ENCODE measurements around the gene HSD17B1.
"Not testable (repeated sequence)": the region's sequence is repeated elsewhere in the genome, so short reads cannot be mapped to it uniquely, and the experiment has no call there.

The HSD17B1 gene

DNA sequence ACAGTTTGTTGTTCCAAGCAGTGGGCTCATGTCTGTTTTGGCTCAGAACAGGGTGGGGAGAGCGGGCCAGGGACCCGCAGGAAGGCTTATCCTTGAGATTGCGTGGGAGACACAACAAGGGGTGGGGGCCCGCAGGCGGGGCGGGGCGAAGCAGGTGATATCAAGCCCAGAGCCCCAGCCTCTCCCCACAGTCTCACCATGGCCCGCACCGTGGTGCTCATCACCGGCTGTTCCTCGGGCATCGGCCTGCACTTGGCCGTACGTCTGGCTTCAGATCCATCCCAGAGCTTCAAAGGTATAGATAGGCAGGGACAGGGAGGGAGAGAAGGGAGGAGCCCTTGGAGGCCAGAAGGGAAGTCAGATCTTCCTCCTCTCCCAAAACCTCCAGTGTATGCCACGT, at the start of gene HSD17B1:
HSD17B1 (plus strand) TSS at position 188 of the 400 bp plus-strand sequence; CDS start at position 199, 11 bp downstream.
- not testable (repeated sequence) for DNase-seq (ENCODE audit: low read depth, low spot score)

DNA sequence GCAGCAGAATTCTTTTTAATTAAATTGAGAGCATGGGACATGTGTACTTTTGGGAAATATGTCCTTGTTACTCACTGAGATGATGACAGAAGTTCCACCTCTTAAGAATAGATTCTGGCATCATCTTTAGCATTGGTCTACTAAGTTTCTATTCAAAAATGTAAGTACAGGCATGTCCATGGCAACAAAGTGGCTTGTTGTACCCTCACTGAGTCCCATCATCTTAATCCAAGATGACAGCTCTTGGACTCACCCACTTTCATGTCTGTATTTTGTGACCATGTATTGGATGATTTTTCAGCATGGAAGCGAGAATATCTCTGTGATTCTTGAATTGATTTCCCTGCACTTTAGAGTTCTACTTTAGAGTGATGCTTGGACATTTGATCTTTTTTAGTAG, 49.8 kb upstream of the HSD17B1 start:
- no peak for DNase-seq (ENCODE audit: low read depth, low spot score)

GRCh38 chr17:42507671-42508070, 45.1 kb upstream of the HSD17B1 start:
- DNase-seq (ENCODE audit: low read depth, low spot score), result no peak

DNA sequence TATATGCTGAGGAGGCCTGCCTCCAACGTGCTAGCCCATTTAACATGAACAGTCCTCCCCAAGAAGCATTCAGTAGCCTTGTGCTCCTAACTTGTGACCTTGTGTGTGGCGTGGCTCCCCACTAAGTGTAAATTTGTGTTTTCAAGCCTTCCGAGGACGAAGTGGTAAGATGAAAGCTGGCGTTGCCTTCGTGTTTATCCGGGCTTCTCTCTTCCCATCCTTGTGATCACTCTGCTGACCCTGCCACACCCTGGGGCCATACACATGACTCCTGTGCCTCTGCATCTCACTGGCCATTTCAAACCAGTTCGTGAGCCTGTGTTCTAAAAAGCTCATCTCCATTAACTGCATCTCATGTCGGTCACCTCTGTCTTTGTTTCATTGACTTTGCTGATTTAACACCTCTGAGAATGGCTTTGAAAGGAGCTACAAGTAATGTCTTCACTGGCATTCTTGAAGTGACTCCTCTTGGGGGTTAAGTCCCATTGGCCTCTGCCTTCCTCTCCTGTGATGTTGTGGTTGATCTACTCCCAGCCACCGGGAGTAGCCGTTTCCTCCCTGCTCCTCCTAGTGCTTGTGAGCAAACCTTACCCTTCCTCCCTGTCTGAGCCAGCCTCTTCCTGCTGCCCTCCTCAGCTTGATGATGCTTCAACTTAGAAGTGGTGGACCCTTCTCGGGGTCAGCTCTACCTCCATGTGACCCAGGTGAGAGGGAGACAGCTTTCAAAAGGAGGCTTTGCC, 44.1 kb upstream of the HSD17B1 start:
- no peak for DNase-seq (ENCODE audit: low read depth, low spot score)

GRCh38 chr17:42509409-42509808, 43.3 kb upstream of the HSD17B1 start:
- DNase-seq (ENCODE audit: low read depth, low spot score), result no peak

DNA sequence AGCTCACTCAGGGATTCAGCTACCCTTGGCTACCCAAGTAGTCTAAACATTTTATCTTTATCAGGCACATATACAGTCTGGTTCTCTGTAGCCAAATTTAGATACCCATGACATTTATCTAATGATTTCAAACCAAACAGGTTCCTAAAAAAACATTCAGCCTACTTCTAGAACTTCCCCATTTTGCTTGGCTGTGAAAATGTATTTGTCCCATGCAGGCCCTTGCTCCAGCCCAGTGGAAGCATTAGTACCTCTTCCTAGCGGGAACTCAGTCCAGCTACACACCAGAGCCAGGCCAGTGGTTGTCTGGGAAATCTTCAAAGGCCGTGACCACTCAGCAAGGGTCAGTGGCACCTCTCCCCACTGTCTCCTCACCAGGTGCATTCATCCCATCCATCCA, 42.9 kb upstream of the HSD17B1 start:
- no peak for DNase-seq (ENCODE audit: low read depth, low spot score)

GRCh38 chr17:42512246-42512645, 40.5 kb upstream of the HSD17B1 start:
- DNase-seq (ENCODE audit: low read depth, low spot score), result no peak

DNA sequence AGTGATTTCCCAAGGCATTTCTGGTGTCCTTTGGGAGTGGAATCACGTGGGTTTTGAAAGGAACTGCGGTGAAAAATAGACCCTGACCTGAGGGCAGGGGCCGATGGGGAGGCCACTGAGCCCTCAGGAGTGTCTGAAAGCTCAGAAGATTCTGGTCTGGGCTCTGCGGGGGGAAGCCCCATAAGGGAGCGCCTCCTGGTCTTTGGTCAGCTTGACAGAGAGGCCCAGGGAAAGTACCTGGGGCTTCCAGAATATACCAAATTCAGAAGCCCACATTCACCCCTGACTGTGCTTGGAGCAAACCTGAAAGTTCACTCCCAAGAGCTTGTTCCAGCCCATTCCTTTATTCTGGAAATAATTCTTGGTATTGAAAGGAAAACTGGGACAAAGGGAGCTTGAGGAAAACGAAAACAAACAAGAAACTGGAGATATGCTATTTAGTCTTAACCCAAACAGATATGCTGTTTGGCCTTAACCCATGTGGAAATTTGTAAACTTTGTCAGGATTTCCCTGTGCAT, 39.9 kb upstream of the HSD17B1 start:
- no peak for DNase-seq (ENCODE audit: low read depth, low spot score)

- no peak for DNase-seq (ENCODE audit: low read depth, low spot score)
These were observed 39.0 kb upstream of the HSD17B1 start for GRCh38 chr17:42513686-42514085.

DNA sequence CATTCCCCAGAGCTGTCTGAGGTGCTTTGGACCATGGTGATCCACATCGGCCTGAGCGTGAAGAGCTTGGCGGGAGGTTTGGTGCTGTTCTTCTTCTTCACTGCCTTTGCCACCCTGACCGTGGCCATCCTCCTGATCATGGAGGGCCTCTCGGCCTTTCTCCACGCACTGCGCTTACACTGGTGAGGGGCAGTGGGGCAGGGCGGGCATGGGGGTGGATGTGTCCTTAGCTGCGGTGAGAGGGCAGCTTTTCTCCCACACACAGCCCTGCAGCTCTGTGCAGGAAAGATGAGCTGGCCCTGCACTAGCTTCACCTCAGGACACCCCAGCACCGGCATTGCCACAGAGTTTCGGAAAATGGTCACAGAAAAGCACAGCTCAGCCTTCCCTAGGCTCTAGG, 38.4 kb upstream of the HSD17B1 start:
- DNase-seq (ENCODE audit: low read depth, low spot score), result no peak

- no peak for DNase-seq (ENCODE audit: low read depth, low spot score)
These were observed 37.9 kb upstream of the HSD17B1 start for GRCh38 chr17:42514867-42515266.

- DNase-seq (ENCODE audit: low read depth, low spot score), result peak; percentile 68
These were observed 35.2 kb upstream of the HSD17B1 start for GRCh38 chr17:42517516-42517915.

DNA sequence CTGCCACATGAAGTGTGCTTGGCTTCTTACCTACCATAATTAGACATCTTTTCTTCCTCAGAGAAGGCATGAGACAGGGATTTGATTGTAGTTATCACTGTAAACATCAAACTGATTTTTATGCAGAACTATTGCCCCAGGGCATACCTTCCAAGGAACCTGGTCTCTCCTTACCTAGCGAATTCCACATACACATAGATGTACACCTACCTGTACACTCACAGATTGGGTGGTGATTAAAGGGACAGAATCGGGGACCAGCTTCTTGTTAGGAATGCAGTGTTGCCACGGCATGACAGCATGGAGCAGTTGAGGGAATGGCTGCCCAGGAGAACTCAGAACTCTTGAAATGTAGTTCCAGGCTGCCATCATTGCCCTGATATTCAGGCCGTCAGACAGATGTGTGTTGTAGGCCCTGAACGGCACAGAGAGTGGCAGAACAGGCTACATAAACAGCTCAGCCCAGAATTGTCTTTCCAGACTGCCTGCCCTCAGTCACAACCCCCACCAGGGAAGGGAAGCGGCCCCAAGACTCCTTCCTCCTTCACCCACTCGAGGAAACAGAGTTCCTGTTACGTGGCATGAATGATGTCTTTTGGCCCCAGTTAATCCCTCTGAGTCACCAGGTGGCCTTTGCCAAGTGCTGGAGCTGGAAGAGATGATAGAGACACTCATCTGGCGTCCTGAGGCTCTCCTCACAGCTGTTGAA, 34.5 kb upstream of the HSD17B1 start:
- no peak for DNase-seq (ENCODE audit: low read depth, low spot score)

- DNase-seq (ENCODE audit: low read depth, low spot score), result no peak
These were observed 33.8 kb upstream of the HSD17B1 start for GRCh38 chr17:42518755-42519545.

DNA sequence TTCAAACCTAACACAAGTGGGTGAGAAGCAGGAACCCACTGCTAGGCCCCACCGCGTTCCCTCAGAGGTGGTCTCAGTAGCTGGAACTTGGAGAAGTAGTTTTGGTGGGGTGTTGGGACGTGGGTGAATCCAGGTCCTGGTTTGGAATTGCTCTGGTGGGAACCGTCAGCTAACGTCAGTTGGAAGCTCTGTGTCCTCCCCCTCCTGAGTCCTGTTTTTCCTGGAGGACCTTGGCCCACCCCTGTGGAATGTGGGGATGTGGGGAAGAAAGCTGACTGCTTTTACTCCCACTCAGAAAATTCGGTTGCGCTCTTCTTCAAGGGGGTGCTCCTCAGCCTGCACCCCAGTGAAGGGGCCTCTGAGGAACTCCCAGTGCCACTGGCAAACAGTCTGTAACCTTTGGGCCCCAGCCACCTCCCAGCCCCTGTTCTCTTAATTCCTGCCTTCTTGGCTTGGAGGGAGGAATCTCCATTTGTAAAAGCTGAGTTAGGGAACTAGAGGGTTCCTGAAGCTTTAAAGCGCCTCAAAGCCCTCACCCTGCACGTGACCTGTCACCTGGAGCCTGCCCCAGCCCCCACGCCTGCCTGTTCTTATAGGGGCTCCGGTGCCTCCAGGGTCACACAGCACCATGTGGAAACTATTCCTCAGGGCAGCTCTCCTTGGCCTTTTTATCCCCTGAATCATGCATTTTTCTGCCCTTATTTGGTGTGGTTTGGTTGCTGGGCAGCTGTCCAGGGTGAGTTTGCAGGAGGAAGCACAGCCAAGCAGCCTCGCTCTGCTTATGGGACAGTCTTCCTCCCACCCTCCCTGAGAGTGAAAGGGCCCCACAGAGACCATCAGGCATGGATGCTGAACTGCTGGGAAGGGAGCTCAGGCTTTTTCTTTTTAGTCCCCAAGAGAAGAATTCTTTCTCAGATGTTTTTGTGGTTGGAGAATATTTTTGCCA, 32.9 kb upstream of the HSD17B1 start:
- no peak for DNase-seq (ENCODE audit: low read depth, low spot score)

- no peak for DNase-seq (ENCODE audit: low read depth, low spot score)
These were observed 32.2 kb upstream of the HSD17B1 start for GRCh38 chr17:42520540-42520951.

GRCh38 chr17:42521036-42521435, 31.7 kb upstream of the HSD17B1 start:
- no peak for DNase-seq (ENCODE audit: low read depth, low spot score)

GRCh38 chr17:42521666-42522262, 31.0 kb upstream of the HSD17B1 start:
- DNase-seq (ENCODE audit: low read depth, low spot score), result no peak

DNA sequence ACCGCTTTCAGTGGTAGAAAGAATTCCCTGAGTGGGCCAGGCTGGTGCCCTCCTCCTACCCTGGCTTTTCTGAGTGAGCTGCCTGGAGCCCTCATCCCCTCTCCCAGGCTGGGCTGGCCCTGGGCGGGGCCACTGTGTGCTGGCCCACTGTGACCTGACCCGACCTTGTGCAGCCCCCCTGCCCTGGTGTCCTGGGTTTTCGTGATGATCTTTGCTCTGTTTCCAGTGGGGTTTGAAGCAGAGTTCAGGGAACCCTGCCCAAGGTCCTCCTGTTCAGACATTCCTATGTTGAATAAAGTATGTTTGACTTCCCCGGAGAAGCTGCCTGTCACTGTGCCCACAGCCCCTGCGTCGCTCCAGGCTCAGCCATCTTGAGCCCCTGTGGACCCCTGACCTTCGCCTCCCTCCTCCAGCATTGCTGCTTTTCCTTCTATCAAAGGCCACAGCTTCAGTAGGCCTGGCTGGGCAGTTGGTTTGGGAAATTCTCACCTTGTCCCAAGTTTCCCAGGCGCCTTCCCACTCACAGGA, 30.4 kb upstream of the HSD17B1 start:
- no peak for DNase-seq (ENCODE audit: low read depth, low spot score)

DNA sequence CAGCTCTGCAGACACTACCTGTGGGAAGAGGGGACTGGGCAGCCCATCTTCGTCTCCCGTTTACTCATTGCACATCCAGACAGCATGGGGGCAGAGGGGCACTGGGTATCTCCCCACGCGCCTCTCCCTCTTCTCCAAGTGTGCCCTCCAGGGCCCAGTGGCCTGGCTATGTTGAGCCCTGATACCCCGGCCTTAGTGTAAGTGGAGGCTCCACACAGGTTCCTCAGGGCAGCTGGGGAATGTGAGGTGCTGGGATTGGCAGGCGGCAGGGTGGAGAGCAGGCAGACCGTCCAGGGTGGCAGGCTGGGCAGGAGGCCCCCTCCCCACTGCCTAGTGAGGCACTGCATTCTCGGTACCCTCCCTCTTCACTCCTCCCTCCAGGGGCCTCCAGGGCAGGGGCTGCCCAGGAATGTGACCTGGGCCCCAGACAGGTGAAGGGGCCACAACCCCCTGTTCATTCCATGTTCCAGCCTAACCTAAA, 29.9 kb upstream of the HSD17B1 start:
- no peak for DNase-seq (ENCODE audit: low read depth, low spot score)

Measured in activated CD4-positive, CD25-positive, alpha-beta regulatory T cell treated with anti-CD3 and anti-CD28 coated beads, Interleukin-2, amount 50 U/mL, for 16 hours (primary cell).